ELR (cell line): Measurements from ENCODE around the gene RGL3.
"Not testable (repeated sequence)": the region's sequence is repeated elsewhere in the genome, so short reads cannot be mapped to it uniquely, and the experiment has no call there.

Experiments
- DNase-seq: peaks from one replicate; pipeline ENCODE4 v3.0.0-alpha.2; 2015; ENCODE audit warnings: low read depth

RGL3 gene

GRCh38 chr19:11421371-11422098 lies 2.4 kb upstream of the RGL3 start:
- DNase-seq, result no peak

GRCh38 chr19:11420429-11421370 lies 1.6 kb upstream of the RGL3 start:
- DNase-seq, result peak; percentile 47

DNA sequence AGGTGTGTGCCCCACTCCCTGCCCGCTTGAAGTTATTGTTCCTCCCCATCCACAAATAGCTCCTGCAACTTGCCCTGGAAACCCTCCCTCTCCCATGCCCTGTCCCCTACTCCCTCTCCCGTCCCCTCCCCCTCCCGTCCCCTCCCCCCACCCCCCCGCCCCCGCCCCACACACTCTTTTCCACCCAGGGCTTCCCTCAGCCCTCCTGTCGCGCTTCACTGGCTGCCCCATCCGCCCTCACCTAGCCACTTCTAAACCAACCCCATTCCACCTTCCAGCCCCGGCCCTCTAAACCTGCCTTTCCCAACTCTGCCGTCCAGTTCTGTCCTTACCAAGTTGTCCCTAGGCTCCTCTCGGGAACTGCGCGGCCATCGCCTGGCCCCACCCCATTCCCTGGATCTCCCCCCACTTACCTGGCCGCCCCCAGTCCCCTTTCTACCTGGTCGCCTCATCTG lies 993 bp downstream of the RGL3 start:
- DNase-seq, result no peak

GRCh38 chr19:11416346-11417052 lies 2.6 kb downstream of the RGL3 start:
- DNase-seq, result no peak

DNA sequence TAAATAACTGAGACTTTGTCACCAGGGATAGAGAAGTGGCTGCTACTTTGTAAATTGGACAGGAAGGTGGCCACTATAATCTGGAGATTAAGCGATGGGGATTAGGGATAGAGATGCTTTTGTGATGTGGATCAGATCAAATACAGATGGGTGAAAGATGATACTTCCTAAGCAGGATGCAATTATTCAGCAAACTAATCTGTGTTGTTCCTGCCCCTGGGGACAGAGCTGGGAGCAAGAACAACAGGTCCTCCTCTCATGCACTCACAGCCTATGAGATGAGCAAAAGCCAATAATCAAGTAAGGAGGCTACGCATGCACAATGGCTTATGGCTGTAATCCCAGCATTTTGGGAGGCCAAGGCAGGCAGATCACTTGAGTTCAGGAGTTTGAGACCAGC lies 4.6 kb downstream of the RGL3 start:
- no peak for DNase-seq

- DNase-seq, result peak; percentile 81
Measured at GRCh38 chr19:11410682-11411081, 8.4 kb downstream of the RGL3 start.

- DNase-seq, result no peak
Measured at GRCh38 chr19:11408591-11408990, 10.5 kb downstream of the RGL3 start.

GRCh38 chr19:11406703-11407236 lies 12.3 kb downstream of the RGL3 start:
- not testable (repeated sequence) for DNase-seq

DNA sequence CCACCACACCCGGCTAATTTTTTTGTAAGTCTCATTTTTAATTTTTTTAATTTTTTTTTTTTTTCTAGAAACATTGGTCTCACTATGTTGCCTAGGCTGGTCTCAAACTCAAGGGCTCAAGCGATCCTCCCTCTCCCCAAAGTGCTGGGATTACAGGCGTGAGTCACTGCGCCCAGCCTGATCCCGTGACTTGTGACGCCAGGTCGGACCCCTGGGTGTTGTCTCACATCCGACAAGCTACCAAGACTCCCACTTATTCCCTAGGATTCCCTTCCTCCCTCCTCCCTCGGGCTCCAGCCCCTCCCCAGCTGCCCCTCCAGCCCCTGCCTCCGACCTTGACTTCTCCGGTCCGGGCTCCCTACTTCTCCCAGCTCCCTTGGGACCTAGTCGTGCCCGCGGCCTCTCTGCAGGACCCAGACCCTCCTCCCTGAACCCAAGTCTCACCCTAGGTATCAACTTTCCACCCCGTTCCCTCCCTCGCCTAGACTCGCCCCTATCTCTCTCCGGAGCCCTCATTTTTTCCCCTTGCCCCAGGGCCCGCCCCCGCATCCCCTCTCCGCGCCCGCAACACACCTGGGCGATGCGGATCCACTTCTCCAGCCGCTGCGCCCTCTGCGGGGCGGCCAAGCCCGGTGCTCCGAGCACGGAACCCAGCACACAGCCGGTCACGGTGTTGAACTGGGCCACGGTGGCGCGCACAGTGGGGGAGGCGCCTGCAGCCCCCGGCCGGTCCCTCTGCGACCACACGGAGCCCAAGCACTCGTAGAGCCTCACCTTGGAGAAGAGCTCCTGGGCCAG lies 13.1 kb downstream of the RGL3 start:
- DNase-seq, result no peak

- DNase-seq, result no peak
Measured at GRCh38 chr19:11404588-11405222, 14.4 kb downstream of the RGL3 start.

- no peak for DNase-seq
Measured at GRCh38 chr19:11401808-11402543, 17.1 kb downstream of the RGL3 start.

DNA sequence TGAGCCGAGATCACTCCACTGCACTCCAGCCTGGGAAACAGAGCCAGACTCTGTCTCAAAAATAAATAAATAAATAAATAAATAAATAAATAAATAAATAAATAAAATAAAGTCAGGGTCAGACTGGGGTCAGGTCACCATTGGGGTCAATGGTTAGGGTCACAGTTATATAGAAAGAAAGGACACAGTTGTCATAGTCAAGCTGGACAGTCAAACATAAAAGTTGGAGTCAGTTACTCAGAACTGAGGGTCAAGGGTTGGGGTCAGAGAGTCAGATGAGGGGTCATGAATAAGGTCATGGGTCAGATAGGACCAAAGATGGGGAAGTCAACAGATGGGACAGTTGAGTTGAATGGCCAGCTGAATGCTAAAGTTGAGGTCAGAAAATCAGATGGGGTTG lies 18.3 kb downstream of the RGL3 start:
- no peak for DNase-seq

- DNase-seq, result no peak
Measured at GRCh38 chr19:11399667-11400066, 19.4 kb downstream of the RGL3 start.

GRCh38 chr19:11397089-11397610 lies 22.0 kb downstream of the RGL3 start:
- no peak for DNase-seq

- DNase-seq, result peak; percentile 32
Measured at GRCh38 chr19:11390933-11391680, 28.0 kb downstream of the RGL3 start.

- DNase-seq, result no peak
Measured at GRCh38 chr19:11390359-11390758, 28.8 kb downstream of the RGL3 start.

GRCh38 chr19:11387162-11388034 lies 31.7 kb downstream of the RGL3 start:
- no peak for DNase-seq

GRCh38 chr19:11384778-11385129 lies 34.4 kb downstream of the RGL3 start:
- no peak for DNase-seq
